Naive thymus-derived CD4-positive, alpha-beta T cell (primary cell): ENCODE measurements around the gene LPP. TPM values are rescaled to one million over a fixed set of nuclear protein-coding genes. Genes with fewer than 3 reads are reported as not detected.

Source experiments
- ATAC-seq: fragments of 150-1000 bp; cut with Tn5 transposase; 2 replicates; pipeline ENCODE4 v1.10.0; 2021; ENCODE audit warnings: mild to moderate bottlenecking, moderate library complexity
- CTCF ChIA-PET: fragments of 350-600 bp; sonication (Branson Sonifier 250); formaldehyde crosslinking; loops from one replicate; lab custom pipeline; 2021; ENCODE audit warnings: antibody characterized with exemption; lab: Charles Lee
- POLR2A ChIA-PET: fragments of 350-600 bp; sonication (Branson Sonifier 250); formaldehyde crosslinking; loops from one replicate; lab custom pipeline; 2021; ENCODE audit warnings: antibody characterized with exemption, inconsistent platforms; lab: Charles Lee
- DNase-seq, 9 donors: peaks; one replicate each; pipeline versions ENCODE4 v3.0.0 to v3.0.0-alpha.2; 2020 to 2022; ENCODE audit warnings: mixed read lengths in 1 of 9
- H3K27ac ChIP-seq: one replicate; pipeline ENCODE4 v1.7.0; 2013; ENCODE audit warnings: mild to moderate bottlenecking, low read depth, low read length, moderate library complexity
- H3K27me3 ChIP-seq, 2 donors: one replicate each; pipeline ENCODE4 v1.7.0; 2013; ENCODE audit warnings: low read length in 2 of 2, mild to moderate bottlenecking in 2 of 2, moderate library complexity in 2 of 2; ENCODE audit not compliant: control insufficient read depth in 2 of 2, insufficient read depth in 2 of 2
- H3K36me3 ChIP-seq, 3 experiments: 1 replicate in 2 of 3; 2 replicates in 1 of 3; pipeline ENCODE4 v1.7.0; 2013; ENCODE audit warnings: low read length in 3 of 3, mild to moderate bottlenecking in 3 of 3, moderate library complexity in 1 of 3; ENCODE audit not compliant: insufficient read depth in 3 of 3, control insufficient read depth in 2 of 3
- H3K4me1 ChIP-seq, 2 donors: one replicate each; pipeline ENCODE4 v1.7.0; 2013; ENCODE audit warnings: low read length in 2 of 2, mild to moderate bottlenecking in 2 of 2, moderate library complexity in 1 of 2; ENCODE audit not compliant: control insufficient read depth in 2 of 2, insufficient read depth in 2 of 2
- H3K4me3 ChIP-seq: 2 replicates; pipeline ENCODE4 v1.7.0; 2013; ENCODE audit warnings: mild to moderate bottlenecking, low read length
- H3K9me3 ChIP-seq, 3 experiments: 1 replicate in 2 of 3; 2 replicates in 1 of 3; pipeline ENCODE4 v1.7.0; 2013; ENCODE audit warnings: low read length in 3 of 3; ENCODE audit not compliant: control insufficient read depth in 2 of 3
- H3K27ac Mint-ChIP-seq, 9 donors: one replicate each; pipeline ENCODE4 v1.8.0; 2020 to 2022; ENCODE audit warnings: mixed read lengths in 9 of 9, mild to moderate bottlenecking in 8 of 9, moderate library complexity in 5 of 9, inconsistent platforms in 2 of 9
- H3K27me3 Mint-ChIP-seq, 5 donors: one replicate each; pipeline ENCODE4 v1.8.0; 2021 to 2022; ENCODE audit warnings: mixed read lengths in 5 of 5, mild to moderate bottlenecking in 1 of 5
- H3K36me3 Mint-ChIP-seq, 5 donors: one replicate each; pipeline ENCODE4 v1.8.0; 2020 to 2022; ENCODE audit warnings: mixed read lengths in 5 of 5, mild to moderate bottlenecking in 3 of 5, inconsistent platforms in 1 of 5
- H3K4me1 Mint-ChIP-seq, 7 donors: one replicate each; pipeline ENCODE4 v1.8.0; 2020 to 2022; ENCODE audit warnings: mixed read lengths in 7 of 7, mild to moderate bottlenecking in 3 of 7, inconsistent platforms in 1 of 7
- H3K4me3 Mint-ChIP-seq, 10 donors: one replicate each; pipeline ENCODE4 v1.8.0; 2020 to 2022; ENCODE audit warnings: mild to moderate bottlenecking in 10 of 10, mixed read lengths in 10 of 10, moderate library complexity in 6 of 10, inconsistent platforms in 2 of 10
- H3K9me3 Mint-ChIP-seq, 11 donors: one replicate each; pipeline ENCODE4 v1.8.0; 2020 to 2022; ENCODE audit warnings: mixed read lengths in 11 of 11, mild to moderate bottlenecking in 4 of 11, inconsistent platforms in 1 of 11, moderate library complexity in 1 of 11
- intact Hi-C, 2 donors: fragments of 100-400 bp; cut with micrococcal nuclease; formaldehyde crosslinking; loops; one replicate each; pipeline ENCODE4 v1.15.1; 2023
- polyA plus RNA-seq, 2 donors: library from polyadenylated mRNA; unstranded; fragments of 300-500 nt; fragmentation: Illumina TruSeq; gene quantifications; one replicate each; pipeline ENCODE4 v1.2.3, GENCODE V29; 2021
- total RNA-seq, 6 experiments: library from RNA in 5 of 6; stranded (reverse) in 5 of 6; gene quantifications; 1 replicate in 5 of 6; 2 replicates in 1 of 6; pipeline ENCODE4 v1.2.3 and lab custom pipeline; 2021 to 2026

Gene LPP
- total and polyA plus RNA-seq, 7 experiments from 2014 or later: 10.3 to 95.2 (median 19.5) TPM

DNA sequence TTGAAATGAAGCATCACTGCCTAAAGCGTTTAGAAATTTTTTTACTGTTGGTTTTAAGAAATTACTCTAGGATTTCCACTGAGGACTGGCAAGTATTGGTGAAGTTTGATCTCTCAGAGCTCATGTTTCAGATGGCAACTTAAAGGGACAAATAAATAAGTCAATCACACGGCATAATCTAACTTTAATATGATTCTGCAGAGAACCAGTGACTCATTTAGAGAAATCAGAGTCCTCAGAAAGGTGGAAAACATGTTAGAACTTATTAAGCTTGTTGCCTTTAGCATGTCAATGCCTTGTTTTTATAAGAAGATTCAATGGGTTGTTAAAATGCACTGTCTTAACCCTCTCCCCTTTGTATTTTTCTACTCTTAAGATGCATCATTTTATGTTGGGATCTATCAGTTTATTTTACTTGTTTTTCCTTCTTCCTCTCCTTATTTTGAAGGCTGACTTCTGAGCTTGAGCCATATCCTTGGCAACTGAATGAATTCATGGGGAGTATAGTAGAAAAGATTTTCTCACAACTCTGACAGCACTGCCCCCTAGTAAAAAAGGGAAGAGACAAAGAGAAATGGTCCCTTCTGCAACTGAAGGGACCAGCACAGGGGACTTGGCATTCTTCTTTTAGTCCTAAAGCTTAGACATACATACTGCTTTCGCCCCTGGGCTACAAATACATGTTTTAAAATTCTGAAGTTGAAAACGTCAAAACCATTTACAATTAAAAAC is 431.2 kb downstream of the LPP start:
- DNase-seq (no peak), ATAC-seq (no peak)
- no peaks in the 10 kb centered on the region for H3K9me3 Mint-ChIP-seq
- Histone ChIP-seq H3K27ac (no peak overlapping the region), H3K4me3 (no peak overlapping the region), H3K27me3 (no peaks in the 10 kb centered on the region), H3K4me1 (no peaks in the 10 kb centered on the region), H3K9me3 (no peaks in the 10 kb centered on the region), H3K36me3 (no peaks in the 10 kb centered on the region)
- H3K27ac Mint-ChIP-seq: peak overlapping the region in 2 of 9 donors; percentile 5 to 44
- H3K4me1 Mint-ChIP-seq: peaks cover 4 to 15% (median 5%) of the 10 kb centered on the region in 7 donors
- peaks cover 0 to 14% (median 0%) of the 10 kb centered on the region in 5 donors for H3K36me3 Mint-ChIP-seq
- intact Hi-C loops: loop anchor here in 1 of 2 donors (5.0 to 10.0 kb wide), 2 partner anchors 560 to 843 kb away; no protein-coding TSS in a partner anchor
- peak overlapping the region in 1 of 10 donors; percentile 57 for H3K4me3 Mint-ChIP-seq
- ChIA-PET POLR2A (no interaction called here), CTCF (no interaction called here)
- H3K27me3 Mint-ChIP-seq: no peaks in the 10 kb centered on the region

DNA sequence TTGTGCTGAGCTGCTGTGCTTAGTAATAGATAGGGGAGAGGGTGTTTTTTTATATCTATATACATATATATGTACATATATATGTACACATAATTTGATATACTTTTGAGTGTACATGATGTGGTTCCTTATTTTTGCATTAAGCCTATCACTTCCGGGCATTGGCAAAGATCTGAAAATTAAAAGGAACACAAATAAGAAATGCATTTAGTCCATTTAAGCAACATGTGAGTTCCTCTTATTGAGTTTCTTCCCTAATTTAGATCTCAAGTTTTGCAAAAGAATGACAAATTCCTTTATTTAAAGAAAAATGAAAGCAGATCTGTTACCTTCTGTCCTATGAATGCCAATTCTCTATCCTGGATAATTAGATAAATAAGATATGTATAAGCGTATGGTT is 435.1 kb downstream of the LPP start:
- DNase-seq (no peak), ATAC-seq (peak; percentile 50)
- POLR2A ChIA-PET: no interaction called here
- H3K4me3 ChIP-seq: no peak overlapping the region
- no peak overlapping the region for H3K27ac Mint-ChIP-seq
- H3K27ac ChIP-seq: no peak overlapping the region
- no peaks in the 10 kb centered on the region for H3K4me1 ChIP-seq
- no peaks in the 10 kb centered on the region for H3K27me3 ChIP-seq
- intact Hi-C loops: loop anchor here in 1 of 2 donors (10.0 kb wide), 1 partner anchor 556 kb away; no protein-coding TSS in a partner anchor
- no peaks in the 10 kb centered on the region for H3K27me3 Mint-ChIP-seq
- no peaks in the 10 kb centered on the region for H3K9me3 Mint-ChIP-seq
- H3K36me3 Mint-ChIP-seq: peaks cover 0 to 13% (median 0%) of the 10 kb centered on the region in 5 donors
- peaks cover 4 to 15% (median 6%) of the 10 kb centered on the region in 7 donors for H3K4me1 Mint-ChIP-seq
- H3K9me3 ChIP-seq: no peaks in the 10 kb centered on the region
- no peak overlapping the region for H3K4me3 Mint-ChIP-seq
- H3K36me3 ChIP-seq: no peaks in the 10 kb centered on the region
- CTCF ChIA-PET: interaction anchor here (0.5 kb wide), 1 partner anchor 912 kb away, joined by 3 read pairs; no protein-coding TSS in a partner anchor

DNA sequence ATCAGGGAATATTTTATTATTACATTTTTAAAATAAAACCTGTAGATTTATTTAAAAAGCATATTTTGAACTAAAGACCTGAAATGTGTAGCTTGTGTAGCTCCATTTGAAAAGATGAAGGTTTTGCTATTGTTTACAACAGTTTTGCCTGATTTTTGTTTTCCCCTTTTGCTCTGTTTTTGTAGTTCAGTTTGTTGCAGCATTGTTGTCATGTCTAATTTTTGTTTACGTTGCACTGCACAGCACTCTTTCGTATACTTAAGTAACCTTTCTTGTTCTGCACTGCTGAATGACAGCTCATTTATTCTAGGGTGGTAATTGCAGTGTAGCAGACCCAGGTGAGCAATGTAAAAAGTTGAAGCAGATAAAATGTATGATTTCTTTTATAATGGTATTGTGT is 435.8 kb downstream of the LPP start:
- CTCF ChIA-PET: interaction anchor here (0.5 kb wide), 1 partner anchor 912 kb away, joined by 3 read pairs; no protein-coding TSS in a partner anchor
- H3K4me1 Mint-ChIP-seq: peaks cover under 1 to 10% (median 4%) of the 10 kb centered on the region in 7 donors
- H3K36me3 ChIP-seq: no peaks in the 10 kb centered on the region
- H3K4me3 ChIP-seq: no peak overlapping the region
- H3K4me1 ChIP-seq: no peaks in the 10 kb centered on the region
- POLR2A ChIA-PET: no interaction called here
- H3K27ac Mint-ChIP-seq: no peak overlapping the region
- H3K36me3 Mint-ChIP-seq: peaks cover 0 to 9% (median 0%) of the 10 kb centered on the region in 5 donors
- no peaks in the 10 kb centered on the region for H3K9me3 Mint-ChIP-seq
- no peak overlapping the region for H3K4me3 Mint-ChIP-seq
- no peaks in the 10 kb centered on the region for H3K9me3 ChIP-seq
- no peaks in the 10 kb centered on the region for H3K27me3 Mint-ChIP-seq
- no peaks in the 10 kb centered on the region for H3K27me3 ChIP-seq
- ATAC-seq (no peak), DNase-seq (no peak)
- no peak overlapping the region for H3K27ac ChIP-seq
- intact Hi-C loops: loop anchor here in 1 of 2 donors (10.0 kb wide), 1 partner anchor 555 kb away; no protein-coding TSS in a partner anchor

DNA sequence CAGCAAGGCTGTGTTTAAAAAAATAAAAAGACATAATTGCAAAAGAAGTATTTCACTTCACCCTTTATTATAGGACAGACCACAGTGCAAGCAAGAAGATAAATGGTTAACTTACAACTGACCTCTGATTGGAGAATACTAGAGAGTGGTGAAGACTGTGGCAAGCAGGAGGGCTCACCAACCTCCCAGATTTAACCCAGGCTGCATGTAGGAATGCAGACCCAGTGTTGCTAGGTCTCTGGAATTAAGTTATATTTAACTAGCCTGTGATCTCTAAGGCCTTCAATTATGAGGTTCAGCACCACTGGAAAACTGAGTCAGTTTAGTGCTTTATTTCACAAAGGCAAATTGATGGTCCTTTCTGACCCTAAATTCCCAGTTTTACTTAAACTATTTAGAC is 436.6 kb downstream of the LPP start:
- H3K4me3 ChIP-seq: no peak overlapping the region
- no peaks in the 10 kb centered on the region for H3K9me3 Mint-ChIP-seq
- H3K27ac Mint-ChIP-seq: no peak overlapping the region
- no peak for DNase-seq
- peaks cover 0 to 9% (median 0%) of the 10 kb centered on the region in 5 donors for H3K36me3 Mint-ChIP-seq
- H3K4me1 Mint-ChIP-seq: peaks cover 0 to 8% (median 0%) of the 10 kb centered on the region in 7 donors
- H3K27ac ChIP-seq: no peak overlapping the region
- no peaks in the 10 kb centered on the region for H3K27me3 ChIP-seq
- H3K4me1 ChIP-seq: no peaks in the 10 kb centered on the region
- intact Hi-C loops: no loop called here
- no peak overlapping the region for H3K4me3 Mint-ChIP-seq
- no peaks in the 10 kb centered on the region for H3K36me3 ChIP-seq
- ChIA-PET POLR2A (no interaction called here), CTCF (no interaction called here)
- ATAC-seq: no peak
- H3K27me3 Mint-ChIP-seq: no peaks in the 10 kb centered on the region
- no peaks in the 10 kb centered on the region for H3K9me3 ChIP-seq

DNA sequence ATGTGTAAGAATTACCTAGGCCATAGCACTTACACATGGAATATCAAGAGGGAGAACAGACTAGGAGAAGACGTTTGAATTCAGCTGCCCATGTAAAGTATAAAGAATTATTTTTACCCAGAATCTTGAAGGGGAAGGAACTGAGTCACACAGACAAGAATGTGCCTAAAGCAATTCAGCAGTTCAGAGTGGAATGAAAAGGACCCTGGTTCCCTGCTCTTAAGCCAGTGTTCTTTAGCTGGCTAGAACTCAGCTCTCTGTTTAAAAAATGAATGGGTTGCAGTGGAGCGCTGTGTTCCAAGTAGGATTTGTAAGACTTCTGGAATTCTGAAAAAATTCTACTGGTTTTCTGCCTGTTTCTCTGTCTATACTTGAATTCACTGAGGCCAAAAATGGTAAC is 440.2 kb downstream of the LPP start:
- Histone ChIP-seq H3K27me3 (no peaks in the 10 kb centered on the region), H3K4me1 (no peaks in the 10 kb centered on the region), H3K36me3 (no peaks in the 10 kb centered on the region), H3K27ac (no peak overlapping the region), H3K4me3 (no peak overlapping the region), H3K9me3 (no peaks in the 10 kb centered on the region)
- H3K36me3 Mint-ChIP-seq: peaks cover 0 to 16% (median 2%) of the 10 kb centered on the region in 5 donors
- no peaks in the 10 kb centered on the region for H3K9me3 Mint-ChIP-seq
- H3K27ac Mint-ChIP-seq: no peak overlapping the region
- ATAC-seq (no peak), DNase-seq (no peak)
- peaks cover 0 to 2% (median 0%) of the 10 kb centered on the region in 7 donors for H3K4me1 Mint-ChIP-seq
- CTCF ChIA-PET: no interaction called here
- no peaks in the 10 kb centered on the region for H3K27me3 Mint-ChIP-seq
- no peak overlapping the region for H3K4me3 Mint-ChIP-seq
- POLR2A ChIA-PET: no interaction called here
- intact Hi-C loops: no loop called here

DNA sequence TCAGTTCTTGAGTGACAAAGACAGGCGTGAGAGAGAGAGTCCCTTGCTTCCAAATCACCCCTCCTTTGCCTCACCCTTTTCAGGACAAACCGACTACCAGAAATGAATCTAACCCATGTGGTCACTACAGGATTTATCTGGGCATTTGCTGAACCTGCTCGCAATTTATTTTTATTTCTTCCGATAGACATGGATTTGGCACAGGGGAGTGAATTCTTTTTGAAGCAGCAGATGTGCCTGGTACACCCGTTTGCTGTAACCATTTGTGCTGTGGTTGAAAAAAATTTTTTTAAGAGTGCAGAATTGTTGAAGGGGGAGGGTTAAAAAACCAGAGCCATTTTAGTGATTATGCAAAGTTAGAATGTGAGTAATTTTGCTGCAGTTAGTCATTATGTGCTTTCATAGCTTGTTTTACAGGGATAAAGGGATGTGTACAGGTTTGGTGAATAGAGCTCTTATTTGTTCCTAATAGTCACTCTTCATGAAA is 442.0 kb downstream of the LPP start:
- Histone ChIP-seq H3K36me3 (no peaks in the 10 kb centered on the region), H3K4me3 (no peak overlapping the region), H3K27me3 (no peaks in the 10 kb centered on the region), H3K27ac (no peak overlapping the region), H3K4me1 (no peaks in the 10 kb centered on the region), H3K9me3 (no peaks in the 10 kb centered on the region)
- Mint-ChIP-seq H3K9me3 (no peaks in the 10 kb centered on the region), H3K27ac (no peak overlapping the region), H3K36me3 (peaks cover 0 to 16% (median 2%) of the 10 kb centered on the region in 5 donors), H3K4me3 (no peak overlapping the region), H3K4me1 (peaks cover 0 to 2% (median 0%) of the 10 kb centered on the region in 7 donors), H3K27me3 (no peaks in the 10 kb centered on the region)
- POLR2A ChIA-PET: no interaction called here
- intact Hi-C loops: loop anchor here in 1 of 2 donors (5.0 kb wide), 1 partner anchor 534 kb away; no protein-coding TSS in a partner anchor
- CTCF ChIA-PET: interaction anchor here (0.9 to 1.1 kb wide), 2 partner anchors 25 to 855 kb away, joined by 3 read pairs; no protein-coding TSS in a partner anchor
- no peak for ATAC-seq
- DNase-seq: no peak
